HG03045 (cell line): ENCODE results near the gene PLEKHG3.

ENCODE experiments used
- ATAC-seq: cut with Tn5 transposase; IDR thresholded peaks from one replicate; pipeline ENCODE4 v1.9.1; 2021; ENCODE audit warnings: mild to moderate bottlenecking, moderate library complexity; ENCODE audit not compliant: unreplicated experiment

Gene PLEKHG3

DNA sequence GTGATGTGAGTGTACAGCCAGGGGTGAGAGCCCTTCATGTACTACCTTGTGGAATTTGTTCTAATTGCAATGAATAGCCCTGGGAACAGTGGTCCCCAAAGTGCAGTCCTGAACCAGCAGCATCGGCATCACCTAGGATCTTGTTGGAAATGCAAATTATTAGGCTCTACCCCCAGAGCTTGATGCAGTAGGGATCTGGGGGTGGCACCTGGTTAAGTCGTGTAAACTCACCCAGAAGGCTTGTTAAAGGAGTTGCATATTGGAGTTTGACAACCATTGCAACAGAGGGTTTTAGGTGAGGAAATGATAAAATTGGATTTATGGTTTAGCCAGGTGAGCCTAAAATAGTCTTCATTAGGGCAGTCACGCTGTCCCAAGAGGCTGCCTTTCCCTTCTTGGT, 73.2 kb downstream of the PLEKHG3 start:
- no peak for ATAC-seq

DNA sequence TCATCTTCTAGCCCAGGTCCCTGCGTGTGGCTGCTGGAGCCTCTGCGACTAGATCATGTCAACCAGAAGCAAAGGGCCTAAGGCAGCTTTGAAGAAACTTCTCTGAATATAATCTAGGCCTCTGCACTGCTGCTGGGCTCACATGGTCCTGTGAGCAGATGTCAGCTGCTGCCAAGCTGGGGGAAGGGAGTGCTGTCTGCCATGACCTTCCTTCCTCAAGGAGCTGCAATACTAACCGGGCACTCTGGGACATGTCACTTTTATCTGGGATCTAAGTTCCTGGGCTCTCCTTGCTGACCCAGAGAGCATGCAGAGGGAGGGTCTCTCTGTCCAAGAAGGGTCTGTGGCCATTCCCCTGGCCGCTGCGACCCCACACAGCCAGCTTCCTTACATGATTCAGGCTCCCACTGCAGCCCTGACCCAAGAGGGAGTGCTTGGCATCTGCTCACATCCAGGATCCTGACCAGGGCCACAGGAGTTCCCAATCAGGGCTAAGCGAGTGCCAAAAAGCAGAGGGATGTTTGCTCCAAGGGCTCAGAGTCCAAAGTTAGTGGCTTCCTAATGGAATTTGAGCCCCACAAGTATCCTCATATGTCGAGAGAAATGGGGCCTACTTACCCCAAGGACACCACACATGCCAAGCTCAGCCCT, 74.0 kb downstream of the PLEKHG3 start:
- no peak for ATAC-seq

DNA sequence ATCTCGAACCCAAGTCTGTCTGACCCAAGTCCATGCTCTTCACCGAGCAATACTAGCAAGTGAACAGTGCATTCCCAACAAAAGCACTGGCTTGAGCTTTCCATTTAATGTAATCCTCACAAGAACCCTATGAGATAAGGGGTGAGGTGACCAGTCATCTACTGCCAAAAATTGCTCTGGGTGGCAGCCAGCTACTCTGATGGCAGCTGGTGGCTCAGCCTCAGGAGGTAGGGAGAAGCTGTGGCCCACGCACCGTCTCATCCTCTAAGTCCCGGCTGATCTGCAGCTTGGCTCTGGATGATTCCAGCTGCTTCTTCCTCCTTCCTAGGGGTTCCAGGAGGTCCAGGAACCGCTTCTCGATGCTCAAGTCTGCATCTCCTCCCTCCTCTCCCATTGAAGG, 75.2 kb downstream of the PLEKHG3 start:
- no peak for ATAC-seq

DNA sequence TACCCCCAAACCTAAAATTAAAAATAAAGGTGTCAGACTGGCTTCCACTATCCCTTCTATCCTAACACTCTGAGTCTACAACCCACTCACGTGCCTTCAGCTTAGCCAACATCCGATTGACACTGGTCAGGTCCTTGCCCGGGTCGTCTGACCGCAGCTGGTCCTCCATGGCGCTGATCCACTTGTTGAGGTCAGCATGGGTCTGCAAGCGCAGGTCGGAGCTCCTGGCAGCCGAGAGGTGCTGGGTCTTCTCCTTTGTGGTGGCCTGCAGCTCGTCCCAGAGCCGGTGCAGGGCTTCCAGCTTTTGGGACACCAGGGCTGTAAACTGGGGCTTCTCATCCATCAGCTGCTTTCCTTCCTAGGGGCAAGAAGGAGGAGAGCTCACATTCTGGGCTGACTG, 78.0 kb downstream of the PLEKHG3 start:
- no peak for ATAC-seq

DNA sequence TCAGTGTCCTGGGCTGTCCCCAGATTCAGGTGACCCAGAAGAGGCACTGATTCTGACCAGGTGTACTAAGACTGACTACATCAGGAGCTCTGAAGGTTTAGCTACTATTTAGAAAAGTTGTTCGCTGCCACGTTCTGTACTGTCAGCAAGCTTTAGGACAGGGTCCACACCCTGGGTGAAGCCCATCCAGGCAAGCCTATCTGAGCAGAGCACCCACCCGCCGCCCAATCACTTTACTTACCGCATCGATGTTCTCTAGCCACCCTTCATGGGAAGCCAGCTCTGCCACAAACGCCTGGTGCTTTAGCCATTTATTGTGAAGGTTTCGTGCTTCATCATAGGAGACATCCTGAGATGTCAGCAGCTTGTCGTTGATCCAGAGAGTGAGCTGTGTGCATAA, 79.8 kb downstream of the PLEKHG3 start:
- no peak for ATAC-seq

DNA sequence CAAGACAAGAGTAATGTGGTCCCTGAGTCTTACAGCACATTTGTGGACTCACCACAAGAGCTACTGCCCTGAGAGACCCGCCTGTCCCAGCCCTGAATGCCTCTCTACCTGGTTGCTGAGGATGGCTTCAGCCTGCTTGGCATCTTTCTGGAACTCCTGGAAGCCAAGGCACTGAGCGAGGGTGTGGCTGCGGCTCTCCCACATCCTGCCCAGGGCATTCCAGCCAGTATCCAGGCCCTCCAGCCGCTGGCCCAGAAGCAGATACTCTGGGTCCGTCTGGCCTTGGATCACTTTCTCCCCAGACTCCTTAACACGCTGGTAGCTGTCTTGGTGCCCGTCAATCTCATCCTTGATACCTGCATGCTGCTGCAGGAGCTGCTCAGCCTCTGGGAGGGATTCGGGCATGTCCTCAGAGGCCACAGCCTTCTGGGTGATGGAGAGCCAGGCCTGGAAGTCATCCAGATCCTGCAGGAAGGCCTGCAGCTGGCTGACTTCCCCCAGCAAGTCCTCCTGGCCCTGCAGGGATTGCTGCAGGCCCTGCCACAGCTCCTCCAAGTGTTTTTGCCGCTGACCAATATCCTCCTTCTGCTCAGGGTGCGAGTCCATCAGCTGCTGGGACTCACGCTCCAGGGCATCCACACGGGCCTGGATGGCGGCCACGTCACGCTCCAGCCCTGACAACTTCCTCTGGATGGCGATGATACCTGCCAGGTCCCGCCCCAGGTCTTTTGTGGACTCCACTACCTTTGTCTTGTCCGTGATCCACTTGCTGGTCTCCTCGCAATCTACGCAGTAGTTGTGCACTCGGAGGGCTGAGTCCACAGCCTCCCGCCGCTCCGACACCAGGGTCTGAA, 82.3 kb downstream of the PLEKHG3 start:
- no peak for ATAC-seq

DNA sequence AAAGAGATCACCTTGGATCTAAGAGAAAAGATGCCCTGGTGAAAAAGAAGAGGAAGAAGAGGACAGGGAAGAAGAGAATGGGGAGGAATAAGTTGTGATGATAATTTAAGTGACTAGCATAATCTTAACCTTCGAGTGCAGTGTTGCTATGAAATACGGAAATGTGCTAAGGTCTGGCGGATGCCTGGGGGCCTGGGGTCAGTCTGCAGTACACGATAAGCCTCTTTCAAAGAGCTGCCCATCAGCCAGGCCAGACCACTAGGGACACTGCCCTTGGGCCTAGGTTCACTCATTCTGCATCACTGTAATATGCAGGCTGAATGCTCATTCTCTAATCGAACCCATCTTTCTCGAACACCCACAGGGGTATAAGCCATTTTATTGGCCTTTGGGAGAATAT, 83.4 kb downstream of the PLEKHG3 start:
- no peak for ATAC-seq

DNA sequence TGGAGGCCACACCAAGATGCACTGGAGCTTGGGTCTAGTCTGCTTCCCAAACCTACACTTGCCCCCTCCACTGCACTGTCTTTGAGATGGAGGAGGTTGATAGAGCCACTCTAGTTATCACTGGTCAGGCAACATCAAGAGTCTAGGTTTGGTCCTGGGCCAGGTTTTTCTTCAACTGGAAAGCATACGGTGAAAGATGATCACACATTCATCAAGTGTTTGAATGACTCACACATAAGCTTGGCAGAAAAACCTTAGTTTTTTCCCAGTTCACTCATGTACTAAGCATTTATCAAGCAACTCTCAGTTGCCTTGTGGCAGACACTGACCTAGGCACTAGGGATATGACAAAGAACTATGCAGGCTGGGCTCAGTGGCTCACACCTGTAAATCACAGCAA, 84.5 kb downstream of the PLEKHG3 start:
- no peak for ATAC-seq

DNA sequence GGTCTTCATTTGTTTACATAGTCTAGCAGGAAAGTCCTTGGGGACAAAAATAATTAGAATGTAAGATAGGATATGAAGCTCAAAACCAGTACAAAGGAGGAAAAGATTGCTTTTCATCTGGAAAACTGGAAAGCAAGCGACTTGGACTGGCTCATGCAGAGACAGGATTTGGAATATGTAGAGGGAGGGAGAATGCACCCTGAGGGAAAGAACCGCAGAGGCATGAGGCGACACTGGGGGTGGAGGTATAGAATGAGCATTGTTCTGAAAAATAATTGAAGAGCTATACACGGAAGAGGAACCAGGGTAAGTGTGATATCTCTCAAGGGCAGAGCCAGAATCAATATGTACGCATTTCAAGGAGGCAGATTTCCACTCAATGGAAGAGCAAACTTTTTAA, 85.5 kb downstream of the PLEKHG3 start:
- ATAC-seq = no peak

DNA sequence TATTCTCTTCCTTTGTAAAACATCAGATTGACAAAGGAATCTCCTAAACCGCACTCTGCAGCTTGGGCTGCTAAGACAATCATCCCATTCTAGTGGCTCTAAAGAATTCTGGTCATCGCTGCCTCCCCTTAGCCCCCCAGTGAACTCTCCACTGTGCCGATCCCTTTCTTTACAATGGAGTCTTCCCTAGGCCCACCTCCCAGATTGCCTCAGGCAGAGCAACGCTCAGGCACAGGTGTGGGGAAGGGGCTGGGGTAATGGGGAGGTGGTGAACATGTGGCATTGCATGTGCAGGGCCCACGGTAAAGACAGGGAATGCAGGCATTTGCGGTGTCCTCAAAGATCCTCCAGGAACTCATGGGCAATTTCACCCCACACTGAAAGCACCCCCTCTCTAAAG, 86.3 kb downstream of the PLEKHG3 start:
- ATAC-seq = no peak

DNA sequence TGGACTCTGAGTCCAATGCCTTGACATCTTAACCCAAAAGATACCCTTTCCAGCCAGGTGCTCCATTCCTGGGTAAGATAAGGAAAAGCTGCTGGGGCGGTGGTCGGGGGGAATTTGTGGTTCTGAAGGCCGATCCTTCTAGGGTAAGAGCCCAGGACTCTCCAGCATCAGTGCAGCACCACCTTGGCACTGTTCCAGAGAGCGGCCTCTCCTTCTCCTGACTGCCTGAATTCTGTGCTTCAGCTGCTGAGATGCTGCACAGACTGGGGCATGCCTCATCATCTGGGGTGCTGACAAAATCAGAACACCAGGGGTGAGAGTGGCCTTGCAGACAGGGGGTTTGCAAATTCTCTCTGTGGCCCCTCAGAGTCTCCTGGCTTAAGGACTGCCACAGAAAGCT, 88.0 kb downstream of the PLEKHG3 start:
- no peak for ATAC-seq

DNA sequence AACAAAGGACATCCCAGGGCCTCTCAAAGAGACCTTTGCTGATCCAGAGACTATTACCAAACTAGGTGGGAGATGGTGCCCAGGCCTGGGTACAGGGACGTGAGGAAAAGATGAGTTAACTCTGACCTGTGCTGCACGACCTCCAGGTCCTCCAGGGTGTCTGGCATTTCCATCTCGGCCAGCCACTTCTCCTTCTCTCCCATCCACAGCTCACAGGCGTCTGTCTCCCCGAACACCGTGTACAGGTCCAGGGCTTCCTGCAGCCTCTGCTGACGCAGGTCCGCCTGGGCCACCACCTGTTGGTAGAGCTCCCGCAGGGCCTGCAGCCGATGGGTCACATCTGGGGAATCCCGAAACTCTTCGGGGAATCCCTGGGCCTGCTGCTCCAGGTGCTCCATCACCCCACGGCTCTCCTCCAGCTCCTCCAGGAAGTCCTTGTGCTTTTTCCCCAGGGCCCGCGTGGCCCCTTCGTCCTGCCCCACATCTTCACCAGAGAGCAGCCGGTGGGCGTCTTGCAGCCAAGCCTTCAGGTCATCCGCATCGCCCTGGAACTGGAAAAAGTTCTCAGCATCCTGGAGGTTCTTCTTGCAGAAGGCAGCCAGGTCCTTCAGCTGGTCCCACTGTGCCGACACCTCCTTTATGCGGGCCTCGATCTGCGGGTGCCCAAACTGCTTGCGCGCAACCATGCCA, 88.8 kb downstream of the PLEKHG3 start:
- ATAC-seq = no peak

DNA sequence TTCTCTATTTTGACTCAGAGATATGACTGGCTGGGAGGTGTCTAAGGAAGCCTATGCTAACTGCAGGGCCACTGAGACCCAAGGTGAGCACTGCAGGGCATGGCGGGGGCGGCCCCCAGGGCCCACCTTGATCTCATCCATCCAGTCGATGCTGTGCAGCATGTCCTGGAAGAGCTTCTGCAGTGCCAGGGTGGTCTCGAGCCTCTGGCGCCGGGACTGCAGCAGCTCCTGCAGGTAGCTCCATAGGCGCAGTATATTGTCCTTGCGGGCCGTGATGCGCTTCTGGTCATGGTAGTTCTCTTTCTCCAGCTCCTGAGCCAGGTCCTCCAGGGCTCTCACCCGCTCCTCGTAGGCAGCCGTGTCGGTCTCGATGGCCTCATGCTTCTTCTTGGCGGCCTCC, 91.0 kb downstream of the PLEKHG3 start:
- ATAC-seq = no peak

DNA sequence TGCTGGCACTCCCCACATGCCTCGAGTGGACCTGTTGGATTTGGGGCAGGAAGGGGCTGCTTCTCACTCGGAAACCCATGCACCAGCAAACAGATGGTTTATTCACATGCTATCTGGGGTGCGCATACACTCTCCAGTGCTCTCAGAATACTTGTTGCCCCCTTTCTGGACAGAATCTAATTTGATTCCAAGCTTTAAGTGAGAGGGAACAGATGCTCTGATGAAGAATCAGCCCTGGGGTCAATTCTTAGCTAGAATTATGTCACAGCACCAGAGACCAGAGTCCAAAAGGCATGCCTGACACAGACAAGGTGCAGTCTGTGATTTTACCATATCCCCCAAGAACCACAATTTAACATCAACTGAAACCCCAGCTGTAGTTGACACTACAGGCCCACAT, 91.7 kb downstream of the PLEKHG3 start:
- no peak for ATAC-seq

DNA sequence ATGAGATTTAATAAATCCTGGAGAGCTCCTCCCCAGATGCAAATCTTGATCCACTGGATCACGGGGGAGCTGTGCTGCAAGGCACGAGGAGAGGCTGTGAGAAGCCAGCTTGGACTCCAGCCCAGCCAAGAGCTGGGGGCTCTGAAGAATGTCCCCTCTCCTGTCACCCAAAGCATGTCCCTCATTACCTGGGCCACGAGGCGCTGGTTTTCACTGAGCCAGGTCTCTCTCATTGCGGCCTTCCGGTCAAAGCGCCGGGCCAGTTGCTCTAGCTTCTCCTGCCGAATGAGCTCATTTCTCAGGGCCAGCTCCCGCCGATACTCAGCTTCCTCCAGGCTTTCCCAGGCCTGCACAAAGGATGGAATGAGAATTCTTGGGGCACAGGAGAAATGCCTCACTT, 92.1 kb downstream of the PLEKHG3 start:
- ATAC-seq = no peak

DNA sequence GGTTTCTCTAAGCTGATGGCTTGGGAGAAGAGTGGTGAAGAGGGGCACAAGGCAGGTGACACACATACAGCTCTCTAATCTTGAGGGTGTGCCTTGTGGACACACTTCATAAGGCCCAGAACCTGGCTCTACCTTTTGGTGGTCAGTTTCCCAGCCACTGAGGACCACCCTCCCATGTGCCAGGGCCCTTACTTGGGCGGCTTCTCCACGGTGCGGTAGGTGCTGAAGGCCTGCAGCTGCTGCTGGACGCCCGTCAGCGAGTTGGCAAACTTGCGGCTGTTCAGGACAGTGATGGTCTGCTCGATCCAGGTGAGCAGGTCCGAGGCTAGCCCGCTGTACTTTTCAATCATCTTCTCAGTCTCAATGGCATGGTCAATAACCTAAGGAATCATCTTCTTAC, 95.3 kb downstream of the PLEKHG3 start:
- no peak for ATAC-seq
